Nephron progenitor cell (in vitro differentiated cells): ENCODE results near the gene ZMIZ2.

ENCODE experiments used
- DNase-seq: peaks from one replicate; pipeline ENCODE4 v3.0.0; 2021
- H3K27ac Mint-ChIP-seq: 2 replicates; pipeline ENCODE4 v1.8.0; 2021; ENCODE audit warnings: mild to moderate bottlenecking, moderate library complexity, mixed read lengths
- H3K27me3 Mint-ChIP-seq: 2 replicates; pipeline ENCODE4 v1.8.0; 2021; ENCODE audit warnings: mild to moderate bottlenecking, low read depth, mixed read lengths; ENCODE audit not compliant: poor library complexity
- H3K36me3 Mint-ChIP-seq: 2 replicates; pipeline ENCODE4 v1.8.0; 2021; ENCODE audit warnings: low read depth, mixed read lengths
- H3K4me1 Mint-ChIP-seq: 2 replicates; pipeline ENCODE4 v1.8.0; 2021; ENCODE audit warnings: mixed read lengths
- H3K4me3 Mint-ChIP-seq: 2 replicates; pipeline ENCODE4 v1.8.0; 2021; ENCODE audit warnings: mild to moderate bottlenecking, moderate library complexity, mixed read lengths
- H3K9me3 Mint-ChIP-seq: 2 replicates; pipeline ENCODE4 v1.8.0; 2021; ENCODE audit warnings: mild to moderate bottlenecking, moderate library complexity, mixed read lengths
- TF ChIP-seq, protein P1 (sequence below): fragments of 200-600 bp; sonication (generic); IDR thresholded peaks from 2 replicates; pipeline ENCODE4 v1.5.0; 2021; ENCODE audit warnings: antibody characterized with exemption

The ZMIZ2 gene

GRCh38 chr7:44736896-44737295, 11.8 kb upstream of the ZMIZ2 start:
- DNase-seq: no peak
- H3K36me3 Mint-ChIP-seq: no peaks in the 10 kb centered on the region
- H3K9me3 Mint-ChIP-seq: no peaks in the 10 kb centered on the region
- no peak overlapping the region for H3K27ac Mint-ChIP-seq
- no peaks in the 10 kb centered on the region for H3K4me1 Mint-ChIP-seq
- H3K27me3 Mint-ChIP-seq: peaks cover 8% of the 10 kb centered on the region
- H3K4me3 Mint-ChIP-seq: no peak overlapping the region
- TF ChIP-seq, protein P1, sequence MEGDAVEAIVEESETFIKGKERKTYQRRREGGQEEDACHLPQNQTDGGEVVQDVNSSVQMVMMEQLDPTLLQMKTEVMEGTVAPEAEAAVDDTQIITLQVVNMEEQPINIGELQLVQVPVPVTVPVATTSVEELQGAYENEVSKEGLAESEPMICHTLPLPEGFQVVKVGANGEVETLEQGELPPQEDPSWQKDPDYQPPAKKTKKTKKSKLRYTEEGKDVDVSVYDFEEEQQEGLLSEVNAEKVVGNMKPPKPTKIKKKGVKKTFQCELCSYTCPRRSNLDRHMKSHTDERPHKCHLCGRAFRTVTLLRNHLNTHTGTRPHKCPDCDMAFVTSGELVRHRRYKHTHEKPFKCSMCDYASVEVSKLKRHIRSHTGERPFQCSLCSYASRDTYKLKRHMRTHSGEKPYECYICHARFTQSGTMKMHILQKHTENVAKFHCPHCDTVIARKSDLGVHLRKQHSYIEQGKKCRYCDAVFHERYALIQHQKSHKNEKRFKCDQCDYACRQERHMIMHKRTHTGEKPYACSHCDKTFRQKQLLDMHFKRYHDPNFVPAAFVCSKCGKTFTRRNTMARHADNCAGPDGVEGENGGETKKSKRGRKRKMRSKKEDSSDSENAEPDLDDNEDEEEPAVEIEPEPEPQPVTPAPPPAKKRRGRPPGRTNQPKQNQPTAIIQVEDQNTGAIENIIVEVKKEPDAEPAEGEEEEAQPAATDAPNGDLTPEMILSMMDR: no peak

- H3K9me3 Mint-ChIP-seq: no peaks in the 10 kb centered on the region
- DNase-seq: no peak
- H3K4me1 Mint-ChIP-seq: no peaks in the 10 kb centered on the region
- no peak overlapping the region for H3K27ac Mint-ChIP-seq
- H3K27me3 Mint-ChIP-seq: no peaks in the 10 kb centered on the region
- TF ChIP-seq, protein P1: no peak
- no peaks in the 10 kb centered on the region for H3K36me3 Mint-ChIP-seq
- no peak overlapping the region for H3K4me3 Mint-ChIP-seq
Observed at GRCh38 chr7:44738051-44738723, 10.5 kb upstream of the ZMIZ2 start.

- H3K36me3 Mint-ChIP-seq: no peaks in the 10 kb centered on the region
- H3K4me1 Mint-ChIP-seq: peaks cover 7% of the 10 kb centered on the region
- TF ChIP-seq, protein P1: no peak
- DNase-seq: no peak
- H3K27me3 Mint-ChIP-seq: no peaks in the 10 kb centered on the region
- no peak overlapping the region for H3K4me3 Mint-ChIP-seq
- H3K9me3 Mint-ChIP-seq: no peaks in the 10 kb centered on the region
- no peak overlapping the region for H3K27ac Mint-ChIP-seq
Observed at GRCh38 chr7:44738876-44739665, 9.6 kb upstream of the ZMIZ2 start.

GRCh38 chr7:44740055-44740454, 8.6 kb upstream of the ZMIZ2 start:
- no peak for DNase-seq
- no peak overlapping the region for H3K4me3 Mint-ChIP-seq
- peaks cover 12% of the 10 kb centered on the region for H3K4me1 Mint-ChIP-seq
- H3K27ac Mint-ChIP-seq: no peak overlapping the region
- no peaks in the 10 kb centered on the region for H3K27me3 Mint-ChIP-seq
- no peaks in the 10 kb centered on the region for H3K9me3 Mint-ChIP-seq
- no peaks in the 10 kb centered on the region for H3K36me3 Mint-ChIP-seq
- TF ChIP-seq, protein P1: no peak

DNA sequence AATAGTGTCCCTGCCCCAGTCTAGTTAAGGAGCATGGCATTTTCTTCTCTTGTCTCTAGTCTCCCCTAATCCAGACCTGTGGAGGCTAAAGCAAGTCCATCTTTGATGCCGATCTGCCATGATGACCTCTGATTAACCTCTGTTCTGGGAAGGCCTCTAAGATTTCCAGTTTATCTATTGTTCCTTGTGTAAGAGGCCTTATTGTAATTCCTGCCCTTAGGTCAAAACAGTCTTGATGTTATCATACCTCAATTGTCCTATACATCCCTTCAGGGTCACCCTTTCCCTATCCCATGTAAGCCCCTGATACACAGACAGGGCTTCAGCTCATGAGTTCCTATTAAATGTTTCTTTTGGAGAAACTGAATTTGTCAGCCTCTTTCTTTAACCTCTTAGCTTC, 4.9 kb upstream of the ZMIZ2 start:
- no peaks in the 10 kb centered on the region for H3K9me3 Mint-ChIP-seq
- no peaks in the 10 kb centered on the region for H3K36me3 Mint-ChIP-seq
- no peak overlapping the region for H3K27ac Mint-ChIP-seq

More for the DNA sequence above, 4.9 kb upstream of the ZMIZ2 start:
- no peak for DNase-seq
- peaks cover 31% of the 10 kb centered on the region for H3K4me1 Mint-ChIP-seq
- no peak overlapping the region for H3K4me3 Mint-ChIP-seq
- TF ChIP-seq, protein P1: no peak
- no peaks in the 10 kb centered on the region for H3K27me3 Mint-ChIP-seq
